B cell (primary cell): ENCODE data around the gene KCNK2. TPM values are rescaled to one million over a fixed set of nuclear protein-coding genes. Genes with fewer than 3 reads are reported as not detected.

Experiments
- ATAC-seq: fragments of 200-7000 bp; cut with Tn5 transposase; one replicate; pipeline ENCODE4 v1.10.0; 2021; ENCODE audit warnings: low read depth, mild to moderate bottlenecking, moderate number of reproducible peaks, moderate library complexity
- CTCF ChIA-PET: fragments of 350-600 bp; sonication (Branson Sonifier 250); formaldehyde crosslinking; loops from one replicate; lab custom pipeline; 2021; ENCODE audit warnings: antibody characterized with exemption, inconsistent platforms; lab: Charles Lee
- POLR2A ChIA-PET: fragments of 350-600 bp; sonication (Branson Sonifier 250); formaldehyde crosslinking; loops from one replicate; lab custom pipeline; 2021; ENCODE audit warnings: antibody characterized with exemption; lab: Charles Lee
- DNase-seq: peaks from one replicate; pipeline ENCODE4 v3.0.0; 2013
- H2AFZ ChIP-seq: 2 replicates; pipeline ENCODE4 v1.6.1; 2012; ENCODE audit warnings: mild to moderate bottlenecking, low read depth, low read length; ENCODE audit not compliant: insufficient read depth, poor library complexity, severe bottlenecking
- H3K27ac ChIP-seq, 2 donors: 1 replicate in 1 of 2; 2 replicates in 1 of 2; pipeline ENCODE4 v1.5.1; 2012 to 2013; ENCODE audit warnings: low read length in 2 of 2, mild to moderate bottlenecking in 2 of 2, moderate library complexity in 1 of 2
- H3K27me3 ChIP-seq, 4 experiments: fragments of 200-600 bp in 1 of 4; sonication (generic) in 1 of 4; replicated peaks in 1 of 4; 1 replicate in 2 of 4; 2 replicates in 2 of 4; pipeline versions ENCODE4 v1.6.1 to v1.7.0; 2013 to 2016; ENCODE audit warnings: low read length in 3 of 4, mild to moderate bottlenecking in 2 of 4, mixed read lengths in 1 of 4, moderate library complexity in 1 of 4; ENCODE audit not compliant: insufficient read depth in 4 of 4, control insufficient read depth in 3 of 4; ENCODE audit errors: control extremely low read depth in 1 of 4
- H3K36me3 ChIP-seq, 2 experiments: replicated peaks in 1 of 2; 1 replicate in 1 of 2; 2 replicates in 1 of 2; pipeline versions ENCODE4 v1.6.1 to v1.7.1; 2013; ENCODE audit warnings: low read length in 1 of 2; ENCODE audit not compliant: insufficient read depth in 2 of 2, control insufficient read depth in 1 of 2; ENCODE audit errors: control extremely low read depth in 1 of 2, extremely low read depth in 1 of 2
- H3K4me1 ChIP-seq, 2 donors: fragments of 200-600 bp in 1 of 2; sonication (generic) in 1 of 2; 1 replicate in 1 of 2; 2 replicates in 1 of 2; pipeline versions ENCODE4 v1.5.1 to v1.6.1; 2013 to 2017; ENCODE audit warnings: low read length in 2 of 2; ENCODE audit not compliant: control insufficient read depth in 2 of 2, insufficient read depth in 2 of 2
- H3K4me2 ChIP-seq: replicated peaks from 2 replicates; pipeline ENCODE3; 2012; ENCODE audit warnings: mild to moderate bottlenecking, low read depth, low read length; ENCODE audit not compliant: poor library complexity, severe bottlenecking
- H3K4me3 ChIP-seq, 5 experiments: fragments of 200-600 bp in 1 of 5; sonication (generic) in 1 of 5; 1 replicate in 3 of 5; 2 replicates in 2 of 5; pipeline versions ENCODE4 v1.5.1 to v1.7.0; 2011 to 2016; ENCODE audit warnings: low read length in 4 of 5, mild to moderate bottlenecking in 4 of 5, low read depth in 2 of 5, control low read depth in 1 of 5, moderate library complexity in 1 of 5; ENCODE audit not compliant: insufficient read depth in 1 of 5; ENCODE audit errors: control extremely low read depth in 1 of 5, extremely low read depth in 1 of 5
- H3K79me2 ChIP-seq: fragments of 200-600 bp; sonication (generic); one replicate; pipeline ENCODE4 v1.6.0; 2016; ENCODE audit warnings: low read length; ENCODE audit not compliant: control insufficient read depth, insufficient read depth
- H3K9ac ChIP-seq: fragments of 200-600 bp; sonication (generic); 2 replicates; pipeline ENCODE4 v1.6.1; 2017; ENCODE audit warnings: mild to moderate bottlenecking, low read length, moderate library complexity
- H3K9me3 ChIP-seq, 3 donors: one replicate each; pipeline versions ENCODE4 v1.6.1 to v1.7.1; 2013; ENCODE audit warnings: low read length in 2 of 3; ENCODE audit not compliant: control insufficient read depth in 2 of 3, insufficient read depth in 1 of 3; ENCODE audit errors: control extremely low read depth in 1 of 3
- H4K20me1 ChIP-seq: 2 replicates; pipeline ENCODE4 v1.6.0; 2012; ENCODE audit warnings: mild to moderate bottlenecking, low read length; ENCODE audit not compliant: insufficient read depth, control insufficient read depth, poor library complexity, severe bottlenecking
- H3K27ac Mint-ChIP-seq: one replicate; pipeline ENCODE4 v1.8.0; 2021; ENCODE audit warnings: mixed read lengths
- H3K27me3 Mint-ChIP-seq: one replicate; pipeline ENCODE4 v1.8.0; 2021; ENCODE audit warnings: mixed read lengths
- H3K4me1 Mint-ChIP-seq: one replicate; pipeline ENCODE4 v1.8.0; 2021; ENCODE audit warnings: mixed read lengths
- H3K4me3 Mint-ChIP-seq: one replicate; pipeline ENCODE4 v1.8.0; 2021; ENCODE audit warnings: mixed read lengths
- H3K9me3 Mint-ChIP-seq: one replicate; pipeline ENCODE4 v1.8.0; 2022; ENCODE audit warnings: mixed read lengths; ENCODE audit not compliant: insufficient read depth
- EZH2 ChIP-seq: IDR thresholded peaks from 2 replicates; pipeline ENCODE4 v1.6.1; 2012; ENCODE audit warnings: borderline replicate concordance, low read depth, mild to moderate bottlenecking, moderate library complexity, low read length; ENCODE audit not compliant: insufficient read depth, poor library complexity, severe bottlenecking
- whole genome bisulfite sequencing: methylation state at CpG from one replicate; pipeline ENCODE4 v1.1.5; 2013; ENCODE audit warnings: missing lambda C conversion rate; ENCODE audit not compliant: insufficient coverage; 5-methylcytosine and 5-hydroxymethylcytosine counted together
- intact Hi-C: fragments of 100-400 bp; cut with micrococcal nuclease; formaldehyde crosslinking; loops from one replicate; pipeline ENCODE4 v1.10.0; 2022
- polyA plus RNA-seq: library from polyadenylated mRNA; depleted of rRNA; stranded (reverse); fragments of >200 nt; gene quantifications from 2 replicates; pipeline ENCODE4 v1.2.3, GENCODE V29; 2012
- total RNA-seq, 2 donors: library from RNA; stranded (reverse); fragments of 120-200 nt in 1 of 2; gene quantifications; 1 replicate in 1 of 2; 2 replicates in 1 of 2; pipeline versions ENCODE4 v1.2.3 to v1.2.4, GENCODE V29; 2013 to 2022
- TF ChIP-seq, protein P1 (sequence below): fragments of 200-600 bp; IDR thresholded peaks from one replicate; pipeline ENCODE4 v1.8.0; 2022; ENCODE audit warnings: antibody characterized with exemption, mild to moderate bottlenecking

KCNK2 gene
- total and polyA plus RNA-seq, 2 donors (not counting 1 experiment from before 2014, with no cell fraction given) = not detected

- Mint-ChIP-seq H3K27ac (no peak overlapping the region), H3K9me3 (no peaks in the 10 kb centered on the region), H3K4me1 (no peaks in the 10 kb centered on the region), H3K4me3 (no peak overlapping the region), H3K27me3 (no peaks in the 10 kb centered on the region)
- H3K9me3 ChIP-seq = no peaks in the 10 kb centered on the region
- TF ChIP-seq, protein P1, sequence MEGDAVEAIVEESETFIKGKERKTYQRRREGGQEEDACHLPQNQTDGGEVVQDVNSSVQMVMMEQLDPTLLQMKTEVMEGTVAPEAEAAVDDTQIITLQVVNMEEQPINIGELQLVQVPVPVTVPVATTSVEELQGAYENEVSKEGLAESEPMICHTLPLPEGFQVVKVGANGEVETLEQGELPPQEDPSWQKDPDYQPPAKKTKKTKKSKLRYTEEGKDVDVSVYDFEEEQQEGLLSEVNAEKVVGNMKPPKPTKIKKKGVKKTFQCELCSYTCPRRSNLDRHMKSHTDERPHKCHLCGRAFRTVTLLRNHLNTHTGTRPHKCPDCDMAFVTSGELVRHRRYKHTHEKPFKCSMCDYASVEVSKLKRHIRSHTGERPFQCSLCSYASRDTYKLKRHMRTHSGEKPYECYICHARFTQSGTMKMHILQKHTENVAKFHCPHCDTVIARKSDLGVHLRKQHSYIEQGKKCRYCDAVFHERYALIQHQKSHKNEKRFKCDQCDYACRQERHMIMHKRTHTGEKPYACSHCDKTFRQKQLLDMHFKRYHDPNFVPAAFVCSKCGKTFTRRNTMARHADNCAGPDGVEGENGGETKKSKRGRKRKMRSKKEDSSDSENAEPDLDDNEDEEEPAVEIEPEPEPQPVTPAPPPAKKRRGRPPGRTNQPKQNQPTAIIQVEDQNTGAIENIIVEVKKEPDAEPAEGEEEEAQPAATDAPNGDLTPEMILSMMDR = no peak
- TF ChIP-seq EZH2 = no peak
- no peak overlapping the region for H2AFZ ChIP-seq
- H3K4me1 ChIP-seq = no peaks in the 10 kb centered on the region
- WGBS = no CpG with 5 or more reads among the region's 1 CpG
- no peak overlapping the region for H3K27ac ChIP-seq
- no peak overlapping the region for H3K9ac ChIP-seq
- POLR2A ChIA-PET = no interaction called here
- DNase-seq (no peak), ATAC-seq (no peak)
- H3K36me3 ChIP-seq = no peaks in the 10 kb centered on the region
- H3K27me3 ChIP-seq = no peaks in the 10 kb centered on the region
- no peaks in the 10 kb centered on the region for H3K79me2 ChIP-seq
- intact Hi-C loops = no loop called here
- CTCF ChIA-PET = no interaction called here
- no peaks in the 10 kb centered on the region for H4K20me1 ChIP-seq
- no peak overlapping the region for H3K4me2 ChIP-seq
- no peak overlapping the region for H3K4me3 ChIP-seq
Measured at GRCh38 chr1:215071078-215071477, 11.5 kb upstream of the KCNK2 start.

DNA sequence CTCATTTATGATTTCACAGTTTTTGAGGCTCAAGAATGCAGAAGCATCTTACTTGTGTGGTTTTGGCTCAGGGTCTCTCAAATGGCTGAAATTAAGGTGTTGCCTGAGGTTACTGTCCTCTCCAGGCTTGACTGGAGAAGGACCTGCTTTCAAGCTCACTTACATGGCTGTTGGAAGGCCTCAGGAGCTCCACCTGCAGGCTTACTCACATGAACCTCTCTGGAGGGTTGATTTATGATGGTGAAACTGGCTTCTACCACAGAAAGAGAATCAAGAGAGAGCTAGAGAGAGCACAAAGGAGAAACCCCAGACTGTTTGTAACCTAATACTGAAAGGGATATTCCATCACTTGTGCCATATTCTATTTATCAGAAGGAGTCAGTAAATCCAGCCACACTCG lies 6.2 kb upstream of the KCNK2 start:
- DNase-seq = no peak
- Histone ChIP-seq H2AFZ (no peak overlapping the region), H3K27ac (no peak overlapping the region), H3K4me3 (no peak overlapping the region), H3K9ac (no peak overlapping the region), H3K9me3 (no peaks in the 10 kb centered on the region), H3K27me3 (peaks cover 0 to 3% (median 0%) of the 10 kb centered on the region in 4 experiments), H4K20me1 (no peaks in the 10 kb centered on the region), H3K36me3 (no peaks in the 10 kb centered on the region), H3K4me1 (no peaks in the 10 kb centered on the region), H3K79me2 (no peaks in the 10 kb centered on the region), H3K4me2 (no peak overlapping the region)
- intact Hi-C loops = no loop called here
- TF ChIP-seq, protein P1 = no peak
- no peak overlapping the region for H3K4me3 Mint-ChIP-seq
- POLR2A ChIA-PET = no interaction called here
- H3K4me1 Mint-ChIP-seq = no peaks in the 10 kb centered on the region
- H3K27me3 Mint-ChIP-seq = peaks cover 8% of the 10 kb centered on the region
- CTCF ChIA-PET = no interaction called here
- H3K27ac Mint-ChIP-seq = no peak overlapping the region
- no peak for ATAC-seq
- H3K9me3 Mint-ChIP-seq = no peaks in the 10 kb centered on the region
- 17% methylated on average over 1 of the region's 1 CpG for WGBS
